PC-9 (cell line): ENCODE data around the gene SAMSN1. TPM values are rescaled to one million over a fixed set of nuclear protein-coding genes. Genes with fewer than 3 reads are reported as not detected.

Experiments used
- BruUV-seq: library from RNA; stranded (reverse); fragments of 400-500 nt; replicated peaks from 2 replicates; lab custom pipeline; 2021; lab: Mats Ljungman, UMichigan
- CTCF ChIA-PET: fragments of 300-600 bp; sonication (Branson Sonifier 250); formaldehyde crosslinking; loops from one replicate; lab custom pipeline; 2022; ENCODE audit warnings: antibody characterized with exemption; lab: Charles Lee
- POLR2A ChIA-PET: fragments of 300-600 bp; sonication (Branson Sonifier 250); formaldehyde crosslinking; loops from one replicate; lab custom pipeline; 2022; ENCODE audit warnings: antibody characterized with exemption; ENCODE audit not compliant: unreplicated experiment; lab: Charles Lee
- DNase-seq, 2 experiments: peaks; one replicate each; pipeline versions ENCODE4 v3.0.0 to v3.0.0-alpha.2; 2015 to 2022; ENCODE audit warnings: mixed read lengths in 1 of 2
- H2AFZ ChIP-seq: fragments of 200-600 bp; sonication (generic); 2 replicates; pipeline ENCODE4 v1.8.1; 2017; ENCODE audit warnings: antibody characterized with exemption
- H3F3A ChIP-seq: fragments of 200-600 bp; sonication (generic); 2 replicates; pipeline ENCODE4 v1.8.1; 2017; ENCODE audit warnings: antibody characterized with exemption, mild to moderate bottlenecking, low read depth; ENCODE audit not compliant: insufficient read depth
- H3K27ac ChIP-seq: fragments of 200-600 bp; sonication (generic); 2 replicates; pipeline ENCODE4 v1.6.1; 2016; ENCODE audit warnings: mixed run types
- H3K27me3 ChIP-seq: fragments of 200-600 bp; sonication (generic); 2 replicates; pipeline ENCODE4 v1.6.1; 2016; ENCODE audit warnings: low read depth, mixed run types; ENCODE audit not compliant: insufficient read depth
- H3K36me3 ChIP-seq: fragments of 200-600 bp; sonication (generic); 2 replicates; pipeline ENCODE4 v1.6.1; 2016; ENCODE audit warnings: low read depth, mixed run types
- H3K4me1 ChIP-seq: fragments of 200-600 bp; sonication (generic); replicated peaks from 2 replicates; pipeline ENCODE4 v1.6.1; 2016; ENCODE audit warnings: mixed run types; ENCODE audit not compliant: insufficient read depth
- H3K4me2 ChIP-seq: fragments of 200-600 bp; sonication (generic); 2 replicates; pipeline ENCODE4 v1.6.1; 2017; ENCODE audit warnings: mixed run types
- H3K4me3 ChIP-seq: fragments of 200-600 bp; sonication (generic); 2 replicates; pipeline ENCODE4 v1.6.1; 2016; ENCODE audit warnings: mixed run types
- H3K79me2 ChIP-seq: fragments of 200-600 bp; sonication (generic); 2 replicates; pipeline ENCODE4 v1.6.1; 2017; ENCODE audit warnings: low read depth, mixed run types
- H3K9me2 ChIP-seq: fragments of 200-600 bp; sonication (generic); 2 replicates; pipeline ENCODE4 v1.8.1; 2017; ENCODE audit warnings: mild to moderate bottlenecking; ENCODE audit not compliant: insufficient read depth
- H3K9me3 ChIP-seq: fragments of 200-600 bp; sonication (generic); 2 replicates; pipeline ENCODE4 v1.8.1; 2016; ENCODE audit warnings: low read depth; ENCODE audit not compliant: insufficient read depth
- H4K20me1 ChIP-seq: fragments of 200-600 bp; sonication (generic); 2 replicates; pipeline ENCODE4 v1.8.1; 2017; ENCODE audit not compliant: insufficient read depth
- CTCF ChIP-seq: fragments of 200-600 bp; sonication (generic); conservative IDR thresholded peaks from 2 replicates; pipeline ENCODE4 v1.6.1; 2017; ENCODE audit warnings: mixed run types, antibody characterized with exemption, mild to moderate bottlenecking, moderate library complexity
- EZH2 ChIP-seq: fragments of 200-600 bp; sonication (generic); IDR thresholded peaks from 2 replicates; pipeline ENCODE4 v1.8.0; 2017; ENCODE audit warnings: antibody characterized with exemption, low read depth
- intact Hi-C: fragments of 100-400 bp; cut with micrococcal nuclease; formaldehyde crosslinking; loops from one replicate; pipeline ENCODE4 v1.10.0; 2022; ENCODE audit not compliant: unreplicated experiment
- total RNA-seq: library from RNA; stranded (reverse); gene quantifications from 2 replicates; pipeline ENCODE4 v1.2.3, GENCODE V29; 2021

Gene SAMSN1
- total RNA-seq, 1 experiment from 2014 or later, result 0.41 TPM

GRCh38 chr21:14566894-14567293 is 20.8 kb upstream of the SAMSN1 start:
- no peak overlapping the region for H3K27ac ChIP-seq
- H3K36me3 ChIP-seq, result no peaks in the 10 kb centered on the region
- TF ChIP-seq EZH2 (no peak), CTCF (no peak)
- H3F3A ChIP-seq, result no peaks in the 10 kb centered on the region
- H3K9me3 ChIP-seq, result no peaks in the 10 kb centered on the region
- H3K27me3 ChIP-seq, result no peaks in the 10 kb centered on the region
- ChIA-PET CTCF (no interaction called here), POLR2A (no interaction called here)
- H2AFZ ChIP-seq, result no peak overlapping the region
- H3K79me2 ChIP-seq, result no peaks in the 10 kb centered on the region
- no peaks in the 10 kb centered on the region for H3K4me1 ChIP-seq
- BruUV-seq, result no TSS peak
- no peaks in the 10 kb centered on the region for H4K20me1 ChIP-seq
- H3K4me2 ChIP-seq, result no peak overlapping the region
- no peaks in the 10 kb centered on the region for H3K9me2 ChIP-seq
- no peak for DNase-seq
- no peak overlapping the region for H3K4me3 ChIP-seq
- intact Hi-C loops, result no loop called here

- H3K4me1 ChIP-seq, result no peaks in the 10 kb centered on the region
- no peak overlapping the region for H3K4me3 ChIP-seq
- H2AFZ ChIP-seq, result no peak overlapping the region
- intact Hi-C loops, result no loop called here
- ChIA-PET CTCF (no interaction called here), POLR2A (no interaction called here)
- no peaks in the 10 kb centered on the region for H3K79me2 ChIP-seq
- no peaks in the 10 kb centered on the region for H3K36me3 ChIP-seq
- no peak overlapping the region for H3K27ac ChIP-seq
- TF ChIP-seq EZH2 (no peak), CTCF (no peak)
- no peaks in the 10 kb centered on the region for H3K9me2 ChIP-seq
- no peak for DNase-seq
- no TSS peak for BruUV-seq
- no peaks in the 10 kb centered on the region for H3K9me3 ChIP-seq
- H4K20me1 ChIP-seq, result no peaks in the 10 kb centered on the region
- H3K4me2 ChIP-seq, result no peak overlapping the region
- no peaks in the 10 kb centered on the region for H3K27me3 ChIP-seq
- no peaks in the 10 kb centered on the region for H3F3A ChIP-seq
Observed at GRCh38 chr21:14562959-14563358, 16.8 kb upstream of the SAMSN1 start.

GRCh38 chr21:14560555-14560954 is 14.4 kb upstream of the SAMSN1 start:
- H3K4me2 ChIP-seq, result no peak overlapping the region
- no peaks in the 10 kb centered on the region for H4K20me1 ChIP-seq
- no peaks in the 10 kb centered on the region for H3F3A ChIP-seq
- H3K79me2 ChIP-seq, result no peaks in the 10 kb centered on the region
- H3K27me3 ChIP-seq, result no peaks in the 10 kb centered on the region
- H3K4me3 ChIP-seq, result no peak overlapping the region
- H3K4me1 ChIP-seq, result no peaks in the 10 kb centered on the region
- DNase-seq, result no peak
- no TSS peak for BruUV-seq
- no peaks in the 10 kb centered on the region for H3K36me3 ChIP-seq
- no peaks in the 10 kb centered on the region for H3K9me3 ChIP-seq
- H2AFZ ChIP-seq, result no peak overlapping the region
- no peak overlapping the region for H3K27ac ChIP-seq
- POLR2A ChIA-PET, result no interaction called here
- H3K9me2 ChIP-seq, result no peaks in the 10 kb centered on the region
- no peak for TF ChIP-seq CTCF
- no peak for TF ChIP-seq EZH2
- CTCF ChIA-PET, result no interaction called here
- intact Hi-C loops, result no loop called here
